OCI-LY7 (cell line): ENCODE data around the gene ANKRD65. TPM values are rescaled to one million over a fixed set of nuclear protein-coding genes. Genes with fewer than 3 reads are reported as not detected.

Experiments
- BruUV-seq: library from RNA; stranded (reverse); fragments of 400-500 nt; replicated peaks from 2 replicates; lab custom pipeline; 2021; lab: Mats Ljungman, UMichigan
- CTCF ChIA-PET: fragments of 300-600 bp; sonication (Branson Sonifier 250); formaldehyde crosslinking; loops from one replicate; lab custom pipeline; 2022; ENCODE audit warnings: antibody characterized with exemption; ENCODE audit not compliant: unreplicated experiment; lab: Charles Lee
- POLR2A ChIA-PET: fragments of 300-600 bp; sonication (Branson Sonifier 250); formaldehyde crosslinking; loops from one replicate; lab custom pipeline; 2022; ENCODE audit warnings: antibody characterized with exemption; lab: Charles Lee
- DNase-seq: peaks from one replicate; pipeline ENCODE4 v3.0.0-alpha.2; 2015; ENCODE audit warnings: low spot score
- H2AFZ ChIP-seq: fragments of 200-600 bp; sonication (generic), shearing (Covaris generic); 2 replicates; pipeline ENCODE4 v1.6.1; 2014; ENCODE audit warnings: mild to moderate bottlenecking, antibody characterized with exemption, low read length, moderate library complexity
- H3K27ac ChIP-seq: fragments of 200-600 bp; sonication (generic); 2 replicates; pipeline ENCODE4 v1.5.1; 2014; ENCODE audit warnings: mixed run types, low read depth, mild to moderate bottlenecking, moderate library complexity, low read length, inconsistent platforms; ENCODE audit not compliant: poor library complexity, severe bottlenecking
- H3K36me3 ChIP-seq: fragments of 200-600 bp; sonication (generic); 2 replicates; pipeline ENCODE4 v1.6.1; 2014; ENCODE audit warnings: mild to moderate bottlenecking, antibody characterized with exemption, low read length, moderate library complexity, mixed read lengths; ENCODE audit not compliant: insufficient read depth
- H3K4me1 ChIP-seq: fragments of 200-600 bp; sonication (generic); 2 replicates; pipeline ENCODE4 v1.5.1; 2014; ENCODE audit warnings: mild to moderate bottlenecking, low read length; ENCODE audit not compliant: insufficient read depth, poor library complexity, severe bottlenecking
- H3K4me2 ChIP-seq: fragments of 200-600 bp; sonication (generic); 2 replicates; pipeline ENCODE4 v1.6.1; 2014; ENCODE audit warnings: mild to moderate bottlenecking, low read length
- H3K4me3 ChIP-seq: fragments of 200-600 bp; sonication (generic); 2 replicates; pipeline ENCODE4 v1.5.1; 2014; ENCODE audit warnings: mild to moderate bottlenecking, low read depth, low read length; ENCODE audit not compliant: poor library complexity, severe bottlenecking
- H3K79me2 ChIP-seq: fragments of 200-600 bp; sonication (generic); 2 replicates; pipeline ENCODE4 v1.6.1; 2016; ENCODE audit warnings: low read depth, mild to moderate bottlenecking, low read length, moderate library complexity, mixed read lengths; ENCODE audit not compliant: insufficient read depth
- H3K9me2 ChIP-seq: fragments of 200-600 bp; sonication (generic); 2 replicates; pipeline ENCODE4 v1.6.1; 2016; ENCODE audit warnings: mild to moderate bottlenecking, low read length, mixed read lengths; ENCODE audit not compliant: insufficient read depth
- H3K9me3 ChIP-seq: fragments of 200-600 bp; sonication (generic); 2 replicates; pipeline ENCODE4 v1.6.1; 2014; ENCODE audit warnings: mild to moderate bottlenecking, mixed run types, low read length, mixed read lengths
- H4K20me1 ChIP-seq: fragments of 200-600 bp; sonication (generic); 2 replicates; pipeline ENCODE4 v1.6.1; 2014; ENCODE audit warnings: mild to moderate bottlenecking, antibody characterized with exemption, low read length, moderate library complexity, mixed read lengths; ENCODE audit not compliant: insufficient read depth
- EZH2phosphoT487 ChIP-seq: fragments of 200-600 bp; sonication (generic); IDR thresholded peaks from 2 replicates; pipeline ENCODE4 v1.6.1; 2018; ENCODE audit warnings: low read depth, borderline replicate concordance, mild to moderate bottlenecking, mixed run types, antibody characterized with exemption, low read length, moderate library complexity, mixed read lengths
- intact Hi-C: fragments of 100-400 bp; cut with micrococcal nuclease; formaldehyde crosslinking; loops from one replicate; pipeline ENCODE4 v1.10.0; 2022; ENCODE audit not compliant: unreplicated experiment
- total RNA-seq, 2 experiments: library from RNA; depleted of rRNA in 1 of 2; stranded (reverse); fragments of >200 nt in 1 of 2; shearing (Covaris generic) in 1 of 2; gene quantifications; 2 replicates each; pipeline ENCODE4 v1.2.3, GENCODE V29; 2014 to 2022
- TF ChIP-seq, protein P1 (sequence below): fragments of 200-600 bp; sonication (generic); conservative IDR thresholded peaks from 2 replicates; pipeline ENCODE4 v1.5.1; 2014; ENCODE audit warnings: mild to moderate bottlenecking, antibody characterized with exemption, low read length, moderate library complexity, mixed read lengths

Gene ANKRD65
- total RNA-seq, 2 experiments from 2014 or later = not detected

DNA sequence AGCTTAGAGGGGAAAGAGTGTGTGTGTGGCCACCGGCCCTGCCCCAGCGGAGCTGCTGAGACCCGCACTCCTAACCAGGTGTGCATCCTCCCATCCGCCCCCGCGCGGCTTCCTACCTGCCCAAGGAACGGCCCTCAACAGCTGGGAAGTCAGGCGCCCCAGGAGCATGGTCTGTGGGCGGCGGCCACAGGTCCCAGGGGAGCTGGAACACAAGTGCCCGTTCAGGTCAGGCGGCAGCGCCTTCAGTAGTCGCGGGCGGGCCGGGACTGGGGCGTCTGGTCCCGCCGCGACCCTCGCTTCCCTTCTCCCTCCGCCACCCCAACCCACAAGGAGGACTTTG, 46.5 kb downstream of the ANKRD65 start:
- Histone ChIP-seq H3K4me2 (peak overlapping the region; percentile 94), H3K4me1 (peaks cover 38% of the 10 kb centered on the region), H3K36me3 (peaks cover 47% of the 10 kb centered on the region), H2AFZ (peak overlapping the region; percentile 50; the same call in 1 of the 2 replicates), H3K9me3 (no peaks in the 10 kb centered on the region), H3K79me2 (peaks cover 20% of the 10 kb centered on the region), H3K4me3 (peak overlapping the region; percentile 99), H3K27ac (peak overlapping the region; percentile 75), H4K20me1 (no peaks in the 10 kb centered on the region), H3K9me2 (no peaks in the 10 kb centered on the region)
- intact Hi-C loops = loop anchor here (2.0 kb wide), 1 partner anchor 50 kb away; the partner anchor contains the start of genes CPTP and INTS11
- ChIA-PET POLR2A (no interaction called here), CTCF (no interaction called here)
- no TSS peak for BruUV-seq
- no peak for TF ChIP-seq EZH2phosphoT487
- TF ChIP-seq, protein P1, sequence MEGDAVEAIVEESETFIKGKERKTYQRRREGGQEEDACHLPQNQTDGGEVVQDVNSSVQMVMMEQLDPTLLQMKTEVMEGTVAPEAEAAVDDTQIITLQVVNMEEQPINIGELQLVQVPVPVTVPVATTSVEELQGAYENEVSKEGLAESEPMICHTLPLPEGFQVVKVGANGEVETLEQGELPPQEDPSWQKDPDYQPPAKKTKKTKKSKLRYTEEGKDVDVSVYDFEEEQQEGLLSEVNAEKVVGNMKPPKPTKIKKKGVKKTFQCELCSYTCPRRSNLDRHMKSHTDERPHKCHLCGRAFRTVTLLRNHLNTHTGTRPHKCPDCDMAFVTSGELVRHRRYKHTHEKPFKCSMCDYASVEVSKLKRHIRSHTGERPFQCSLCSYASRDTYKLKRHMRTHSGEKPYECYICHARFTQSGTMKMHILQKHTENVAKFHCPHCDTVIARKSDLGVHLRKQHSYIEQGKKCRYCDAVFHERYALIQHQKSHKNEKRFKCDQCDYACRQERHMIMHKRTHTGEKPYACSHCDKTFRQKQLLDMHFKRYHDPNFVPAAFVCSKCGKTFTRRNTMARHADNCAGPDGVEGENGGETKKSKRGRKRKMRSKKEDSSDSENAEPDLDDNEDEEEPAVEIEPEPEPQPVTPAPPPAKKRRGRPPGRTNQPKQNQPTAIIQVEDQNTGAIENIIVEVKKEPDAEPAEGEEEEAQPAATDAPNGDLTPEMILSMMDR = no peak
- peak; percentile 46 for DNase-seq

DNA sequence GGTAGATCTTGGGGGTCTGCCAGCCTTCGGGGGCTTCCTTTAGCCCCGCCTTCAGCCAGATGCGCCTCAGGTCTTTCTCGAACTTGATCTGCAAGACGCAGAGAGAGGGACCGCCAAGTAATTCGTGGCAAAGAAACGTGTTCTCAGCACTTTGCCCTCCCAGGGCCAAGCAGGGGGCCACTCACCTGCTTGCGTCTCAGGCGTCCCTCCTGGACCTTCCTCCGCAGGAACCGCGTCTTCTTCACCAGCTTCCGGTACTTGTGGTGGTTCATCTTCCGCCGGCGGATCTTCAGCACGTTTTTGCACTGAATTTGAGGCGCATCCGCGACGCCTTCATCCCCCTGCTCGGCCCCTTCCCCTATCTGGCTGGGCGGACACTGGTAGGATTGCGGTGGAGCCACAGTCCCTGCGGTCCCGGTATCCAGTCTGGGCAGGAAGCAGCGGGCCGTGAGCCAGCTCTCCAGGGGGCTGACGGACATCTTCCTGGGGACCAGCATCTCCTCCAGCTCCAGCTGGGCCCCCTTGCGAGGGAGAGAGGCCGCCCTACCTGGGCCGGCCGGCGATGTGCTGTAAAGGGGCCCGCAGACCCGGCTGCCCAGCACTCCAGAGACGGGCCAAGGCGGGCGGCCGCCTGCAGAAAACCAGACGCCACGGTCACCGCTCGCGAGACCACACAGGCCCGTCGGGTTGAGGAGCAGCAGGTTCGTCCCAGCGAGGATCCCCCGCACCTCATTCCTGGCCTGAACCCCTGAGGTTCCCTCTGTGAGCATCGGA, 47.1 kb downstream of the ANKRD65 start:
- Histone ChIP-seq H3K27ac (peak overlapping the region; percentile 75), H3K4me1 (peaks cover 38% of the 10 kb centered on the region), H3K79me2 (peaks cover 20% of the 10 kb centered on the region), H3K4me2 (peak overlapping the region; percentile 94), H3K9me3 (no peaks in the 10 kb centered on the region), H3K9me2 (no peaks in the 10 kb centered on the region), H2AFZ (no peak overlapping the region), H4K20me1 (no peaks in the 10 kb centered on the region), H3K36me3 (peaks cover 48% of the 10 kb centered on the region), H3K4me3 (peak overlapping the region; percentile 99)
- TF ChIP-seq, protein P1 = no peak
- no peak for TF ChIP-seq EZH2phosphoT487
- no peak for DNase-seq
- CTCF ChIA-PET = no interaction called here
- intact Hi-C loops = loop anchor here (2.0 kb wide), 2 partner anchors 49 to 89 kb away; partner anchors contain the start of genes CPTP and INTS11
- TSS peak; percentile 96 for BruUV-seq
- POLR2A ChIA-PET = no interaction called here
